Esophagus muscularis mucosa (tissue), 4 donors: ENCODE results near the gene ALKBH5.

Experiments used
- EP300 ChIP-seq: sonication (generic); formaldehyde crosslinking; IDR thresholded peaks from one replicate; pipeline ENCODE4 v1.6.1; 2017; ENCODE audit warnings: antibody characterized with exemption
- POLR2A ChIP-seq: fragments of 450-650 bp; IDR thresholded peaks from one replicate; pipeline ENCODE4 v1.6.1; 2017; ENCODE audit warnings: antibody characterized with exemption, moderate library complexity, mild to moderate bottlenecking, low read depth
- POLR2AphosphoS5 ChIP-seq, 2 donors: sonication (generic); formaldehyde crosslinking; IDR thresholded peaks; one replicate each; pipeline ENCODE4 v1.6.1; 2017; ENCODE audit warnings: antibody characterized with exemption in 2 of 2
- TF ChIP-seq, protein P1 (sequence below), 3 experiments: fragments of 200-600 bp in 2 of 3; fragments of 450-650 bp in 1 of 3; sonication (generic) in 2 of 3; IDR thresholded peaks; one replicate each; pipeline ENCODE4 v1.5.1; 2017 to 2019; ENCODE audit warnings: antibody characterized with exemption in 3 of 3, mild to moderate bottlenecking in 2 of 3, moderate library complexity in 1 of 3

DNA sequence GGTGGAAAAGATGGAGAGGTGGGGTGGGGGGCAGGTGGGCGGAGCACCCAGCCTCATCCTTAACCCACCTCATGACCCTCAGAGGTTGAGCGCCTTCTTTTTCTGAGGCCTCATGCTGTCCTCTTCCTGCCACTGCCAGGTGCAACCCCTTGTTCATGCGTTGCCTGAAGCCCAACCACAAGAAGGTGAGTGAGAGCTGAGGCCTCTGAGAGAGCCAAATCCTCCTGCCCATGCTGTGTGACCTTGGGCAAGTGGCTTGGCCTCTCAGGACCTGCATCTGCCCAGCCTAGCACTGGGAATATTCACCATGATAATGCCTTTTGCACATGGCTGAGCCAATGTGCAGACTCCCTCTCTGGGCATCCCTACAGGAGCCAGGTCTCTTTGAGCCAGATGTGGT lies 43.0 kb upstream of the ALKBH5 start:
- TF ChIP-seq, protein P1, sequence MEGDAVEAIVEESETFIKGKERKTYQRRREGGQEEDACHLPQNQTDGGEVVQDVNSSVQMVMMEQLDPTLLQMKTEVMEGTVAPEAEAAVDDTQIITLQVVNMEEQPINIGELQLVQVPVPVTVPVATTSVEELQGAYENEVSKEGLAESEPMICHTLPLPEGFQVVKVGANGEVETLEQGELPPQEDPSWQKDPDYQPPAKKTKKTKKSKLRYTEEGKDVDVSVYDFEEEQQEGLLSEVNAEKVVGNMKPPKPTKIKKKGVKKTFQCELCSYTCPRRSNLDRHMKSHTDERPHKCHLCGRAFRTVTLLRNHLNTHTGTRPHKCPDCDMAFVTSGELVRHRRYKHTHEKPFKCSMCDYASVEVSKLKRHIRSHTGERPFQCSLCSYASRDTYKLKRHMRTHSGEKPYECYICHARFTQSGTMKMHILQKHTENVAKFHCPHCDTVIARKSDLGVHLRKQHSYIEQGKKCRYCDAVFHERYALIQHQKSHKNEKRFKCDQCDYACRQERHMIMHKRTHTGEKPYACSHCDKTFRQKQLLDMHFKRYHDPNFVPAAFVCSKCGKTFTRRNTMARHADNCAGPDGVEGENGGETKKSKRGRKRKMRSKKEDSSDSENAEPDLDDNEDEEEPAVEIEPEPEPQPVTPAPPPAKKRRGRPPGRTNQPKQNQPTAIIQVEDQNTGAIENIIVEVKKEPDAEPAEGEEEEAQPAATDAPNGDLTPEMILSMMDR (IDR thresholded peaks at IDR 0.05): no peak
- TF ChIP-seq POLR2A: no peak
- no peak for TF ChIP-seq EP300
- TF ChIP-seq POLR2AphosphoS5 (IDR thresholded peaks at IDR 0.05): no peak
